Non-pigmented ciliary epithelial cell (primary cell): ENCODE measurements around the gene PCDHAC2.

Experiments
- DNase-seq: peaks from one replicate; pipeline ENCODE4 v3.0.0-alpha.2; 2010; ENCODE audit warnings: low read depth

Gene PCDHAC2, protein sequence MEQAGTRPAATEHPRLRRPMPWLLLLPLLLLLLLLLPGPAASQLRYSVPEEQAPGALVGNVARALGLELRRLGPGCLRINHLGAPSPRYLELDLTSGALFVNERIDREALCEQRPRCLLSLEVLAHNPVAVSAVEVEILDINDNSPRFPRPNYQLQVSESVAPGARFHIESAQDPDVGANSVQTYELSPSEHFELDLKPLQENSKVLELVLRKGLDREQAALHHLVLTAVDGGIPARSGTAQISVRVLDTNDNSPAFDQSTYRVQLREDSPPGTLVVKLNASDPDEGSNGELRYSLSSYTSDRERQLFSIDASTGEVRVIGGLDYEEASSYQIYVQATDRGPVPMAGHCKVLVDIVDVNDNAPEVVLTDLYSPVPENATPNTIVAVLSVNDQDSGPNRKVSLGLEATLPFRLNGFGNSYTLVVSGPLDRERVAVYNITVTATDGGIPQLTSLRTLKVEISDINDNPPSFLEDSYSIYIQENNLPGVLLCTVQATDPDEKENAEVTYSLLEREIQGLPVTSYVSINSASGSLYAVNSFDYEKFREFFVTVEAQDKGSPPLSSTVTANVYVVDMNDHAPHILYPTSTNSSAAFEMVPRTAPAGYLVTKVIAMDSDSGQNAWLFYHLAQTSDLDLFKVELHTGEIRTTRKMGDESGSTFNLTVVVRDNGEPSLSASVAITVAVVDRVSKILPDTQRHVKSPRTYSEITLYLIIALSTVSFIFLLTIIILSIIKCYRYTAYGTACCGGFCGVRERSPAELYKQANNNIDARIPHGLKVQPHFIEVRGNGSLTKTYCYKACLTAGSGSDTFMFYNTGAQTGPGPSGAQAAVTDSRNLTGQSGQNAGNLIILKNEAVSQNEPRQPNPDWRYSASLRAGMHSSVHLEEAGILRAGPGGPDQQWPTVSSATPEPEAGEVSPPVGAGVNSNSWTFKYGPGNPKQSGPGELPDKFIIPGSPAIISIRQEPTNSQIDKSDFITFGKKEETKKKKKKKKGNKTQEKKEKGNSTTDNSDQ

DNA sequence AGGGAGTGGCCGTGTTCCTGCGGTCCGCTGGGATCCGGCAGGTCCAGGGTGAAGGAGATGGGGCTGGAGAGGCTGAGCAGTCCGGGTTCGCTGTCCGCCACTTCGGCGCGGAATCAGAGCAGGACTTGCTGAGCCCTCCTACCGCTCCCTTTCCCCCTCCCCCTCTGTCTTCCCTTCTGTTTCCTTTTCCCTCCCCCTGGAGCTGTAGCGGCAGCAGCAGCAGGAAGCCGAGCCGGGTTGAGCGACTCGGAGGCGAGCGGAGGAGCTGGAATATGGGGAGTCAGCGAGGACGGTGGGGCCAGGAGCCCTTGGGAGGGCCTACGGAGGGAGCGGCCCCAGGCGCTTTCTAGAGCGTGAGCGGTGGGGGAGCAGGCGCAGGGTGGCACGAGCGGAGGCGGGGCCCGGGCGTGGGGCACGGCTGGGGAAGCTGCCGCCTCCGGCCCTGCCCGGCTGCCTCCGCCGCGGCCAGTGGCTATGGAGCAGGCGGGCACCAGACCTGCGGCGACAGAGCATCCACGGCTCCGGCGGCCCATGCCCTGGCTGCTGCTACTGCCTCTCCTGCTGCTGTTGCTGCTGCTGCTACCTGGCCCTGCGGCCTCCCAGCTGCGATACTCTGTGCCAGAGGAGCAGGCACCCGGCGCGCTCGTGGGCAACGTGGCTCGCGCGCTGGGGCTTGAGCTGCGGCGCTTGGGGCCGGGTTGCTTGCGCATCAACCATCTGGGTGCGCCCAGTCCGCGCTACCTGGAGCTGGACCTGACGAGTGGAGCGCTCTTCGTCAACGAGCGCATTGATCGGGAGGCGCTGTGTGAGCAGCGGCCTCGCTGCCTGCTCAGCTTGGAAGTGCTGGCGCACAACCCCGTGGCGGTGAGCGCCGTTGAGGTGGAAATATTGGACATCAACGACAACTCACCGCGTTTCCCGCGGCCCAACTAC lies at the start of gene PCDHAC2:
TSS of gene PCDHAC2 (plus strand) at position 184 of the 933 bp plus-strand sequence. CDS start at position 475, 291 bp downstream.
- no peak for DNase-seq

DNA sequence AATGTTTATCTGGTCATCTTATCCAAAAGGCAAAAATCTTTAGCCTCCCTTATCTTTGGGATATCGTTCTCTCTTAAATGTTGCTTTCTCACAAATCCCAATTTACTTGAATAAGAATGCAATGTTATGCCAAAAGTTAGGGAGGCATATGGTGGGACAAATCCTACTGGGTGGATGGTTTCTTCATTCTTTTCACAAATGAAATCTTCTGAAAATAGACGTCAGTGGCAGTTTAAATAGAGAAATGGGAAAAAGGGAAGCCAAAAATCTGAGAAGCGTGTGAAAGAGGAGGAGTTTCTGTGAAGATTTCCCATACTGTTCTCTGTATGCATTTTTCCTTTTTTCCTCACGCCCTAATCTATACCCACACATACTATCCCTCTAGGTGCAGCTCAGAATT lies 42.7 kb upstream of the PCDHAC2 start:
- DNase-seq: no peak

DNA sequence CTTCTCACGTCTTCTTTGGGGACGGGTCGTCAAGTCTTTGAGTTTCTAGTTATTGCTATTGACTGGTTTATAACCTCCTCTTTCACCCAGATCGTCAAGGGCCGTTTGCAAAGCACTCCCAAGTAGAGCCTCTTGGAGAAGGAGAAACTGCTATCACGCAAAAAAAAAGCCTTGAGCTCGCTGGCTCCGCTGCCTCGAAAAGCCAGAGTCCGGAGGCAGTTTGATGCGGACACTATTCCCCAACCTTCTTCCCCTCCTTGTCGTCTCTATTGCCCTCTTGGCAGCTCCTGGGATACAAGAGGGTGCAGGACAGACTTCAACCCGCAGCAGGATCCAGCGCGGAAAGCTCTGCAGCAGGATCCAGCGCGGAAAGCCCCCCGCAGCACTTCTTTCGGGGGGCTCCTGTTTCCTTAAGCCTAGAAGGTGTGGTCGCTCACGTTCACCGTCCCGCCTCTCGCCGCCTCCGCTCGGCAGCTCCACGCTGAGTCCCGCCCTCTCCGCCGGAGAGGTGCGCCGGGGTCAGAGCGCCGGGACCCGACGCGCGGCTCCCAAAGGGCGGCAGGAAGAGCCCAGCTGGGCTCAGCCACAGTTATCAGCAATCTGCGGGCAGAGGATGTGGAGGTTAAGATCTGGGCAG lies 40.4 kb upstream of the PCDHAC2 start, which contains the start of gene PCDHAC1:
TSS of gene PCDHAC1 (plus strand) at position 494 of the 637 bp plus-strand sequence. CDS start 594 bp downstream, outside the sequence.
- no peak for DNase-seq

DNA sequence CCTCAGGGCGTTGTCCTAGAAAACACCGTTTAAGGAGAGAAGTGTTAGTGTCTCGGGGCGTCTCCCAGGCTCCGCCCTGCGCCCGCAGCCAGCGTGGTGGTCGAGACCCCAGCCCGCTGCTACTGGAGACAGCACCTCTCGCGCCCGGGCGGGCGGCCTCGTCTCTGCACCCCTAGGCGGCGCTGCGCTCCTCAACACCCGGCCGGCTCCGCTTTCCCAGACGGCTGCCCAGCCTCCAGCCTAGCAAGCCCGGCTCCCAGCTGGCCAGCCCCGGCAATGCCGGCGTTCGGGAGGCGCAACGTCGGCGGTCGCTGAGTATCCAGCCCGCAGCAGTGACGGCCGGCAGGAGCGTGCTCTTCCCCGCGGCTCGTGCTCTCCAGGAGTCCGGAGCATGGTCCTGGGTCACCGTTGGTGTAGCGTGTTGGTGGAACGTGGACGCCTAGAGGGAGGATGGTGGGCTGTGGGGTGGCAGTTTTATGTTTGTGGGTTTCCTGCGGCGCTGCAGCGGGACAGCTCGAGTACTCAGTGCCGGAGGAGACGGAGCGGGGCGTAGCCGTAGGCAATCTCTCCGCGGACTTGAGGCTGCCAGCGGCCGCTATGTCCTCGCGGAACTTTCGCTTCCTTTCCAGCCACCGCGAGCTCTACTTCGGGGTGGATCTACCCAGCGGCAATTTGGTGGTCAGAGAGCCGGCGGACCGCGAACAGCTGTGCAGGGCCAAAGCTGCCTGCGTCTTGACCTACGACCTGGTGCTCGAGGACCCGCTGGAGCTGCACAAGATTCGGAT lies 39.6 kb upstream of the PCDHAC2 start:
- no peak for DNase-seq

DNA sequence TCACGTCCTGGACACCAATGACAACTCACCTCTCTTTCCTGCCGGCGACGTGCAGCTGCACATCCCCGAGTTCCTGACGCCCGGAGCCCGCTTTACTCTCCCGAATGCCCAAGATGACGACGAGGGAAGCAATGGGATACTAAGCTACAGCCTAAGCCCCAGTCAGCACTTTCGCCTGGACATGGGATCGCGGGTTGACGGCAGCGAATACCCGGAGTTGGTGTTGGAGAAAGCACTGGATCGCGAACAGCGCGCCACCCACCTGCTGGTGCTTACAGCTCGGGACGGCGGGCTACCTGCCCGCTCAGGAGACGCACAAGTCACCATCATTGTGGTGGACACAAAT lies 39.1 kb upstream of the PCDHAC2 start:
- no peak for DNase-seq

DNA sequence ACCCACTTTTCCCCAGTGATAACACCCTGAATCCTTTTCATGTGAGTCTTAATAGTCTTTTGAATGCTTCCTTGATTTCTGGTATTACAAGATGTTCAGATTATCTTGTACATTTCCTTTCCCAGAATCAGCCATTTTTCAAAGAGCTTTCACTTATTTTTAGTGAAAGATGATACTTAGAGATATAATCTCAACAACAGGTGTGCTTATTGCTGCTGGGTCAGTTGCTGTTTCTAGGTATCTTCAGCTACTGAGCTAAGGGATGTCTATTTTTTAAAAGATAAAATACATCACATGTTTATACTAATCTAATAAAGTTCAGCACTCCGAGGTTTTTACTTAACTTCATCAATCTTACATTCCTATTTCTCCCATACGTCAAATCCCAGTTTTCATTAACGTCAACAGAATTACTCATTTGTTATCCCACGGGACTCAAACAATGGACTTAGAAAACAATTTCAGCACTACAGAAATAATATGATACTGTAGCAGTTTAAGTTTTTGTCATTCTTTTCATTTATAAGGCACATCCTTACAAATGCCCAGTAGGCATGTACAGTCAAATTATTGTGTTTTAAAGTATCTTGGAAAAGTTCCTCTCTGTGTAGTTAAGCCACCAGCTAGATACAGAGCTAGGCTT lies 31.2 kb upstream of the PCDHAC2 start:
- no peak for DNase-seq

DNA sequence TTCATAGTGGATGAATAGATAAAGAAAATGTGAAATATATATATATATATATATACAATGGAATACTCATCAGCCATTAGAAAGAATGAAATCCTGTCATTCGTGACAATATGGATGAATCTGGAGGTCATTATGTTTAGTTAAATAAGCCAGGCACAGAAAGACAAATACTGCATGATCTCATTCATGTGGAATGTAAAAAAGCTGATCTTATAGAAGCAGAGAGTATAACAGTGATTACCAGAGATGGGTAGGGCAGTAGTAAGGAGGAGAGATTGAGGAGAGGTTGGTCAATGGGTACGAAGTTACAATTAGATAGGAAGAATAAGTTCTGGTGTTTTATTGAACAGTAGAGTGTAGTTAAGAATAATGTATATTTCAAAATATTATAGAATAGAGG lies 19.7 kb upstream of the PCDHAC2 start:
- DNase-seq: no peak

DNA sequence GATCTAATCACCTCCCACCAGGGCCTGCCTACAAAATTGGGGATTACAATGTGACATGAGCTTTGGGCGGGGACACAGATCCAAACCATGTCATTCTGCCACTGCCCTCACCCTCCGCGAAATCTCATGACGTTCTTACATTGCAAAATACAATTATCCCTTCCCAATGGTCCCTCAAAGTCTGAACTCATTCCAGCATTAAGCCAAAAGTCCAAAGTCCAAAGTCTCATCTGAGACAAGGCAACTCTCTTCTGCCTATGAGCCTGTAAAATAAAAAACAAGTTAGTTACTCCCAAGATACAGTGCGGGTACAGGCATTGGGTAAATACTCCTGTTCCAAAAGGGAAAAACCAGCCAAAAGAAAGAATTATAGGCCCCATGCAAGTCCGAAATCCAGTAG lies 14.6 kb upstream of the PCDHAC2 start:
- no peak for DNase-seq

DNA sequence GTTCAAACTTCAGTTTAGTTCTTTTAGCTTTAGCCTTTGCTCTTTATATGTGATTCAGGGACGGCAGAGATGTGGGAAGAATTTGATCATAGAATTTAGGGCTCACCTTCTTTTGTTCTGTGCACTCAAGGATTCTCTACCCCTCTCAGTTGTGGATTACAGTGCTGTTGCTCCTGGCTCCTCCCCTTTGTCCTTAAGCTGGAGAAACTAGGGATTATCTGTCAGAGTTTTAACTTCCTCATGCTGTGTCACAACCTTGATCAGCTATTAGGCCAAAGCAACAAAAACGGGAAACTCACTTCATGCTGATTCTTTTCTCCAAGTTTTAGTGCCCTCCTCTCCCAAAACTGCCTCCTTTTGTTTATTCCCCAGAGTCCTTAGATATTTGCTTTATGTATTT lies 13.0 kb upstream of the PCDHAC2 start:
- DNase-seq: no peak

DNA sequence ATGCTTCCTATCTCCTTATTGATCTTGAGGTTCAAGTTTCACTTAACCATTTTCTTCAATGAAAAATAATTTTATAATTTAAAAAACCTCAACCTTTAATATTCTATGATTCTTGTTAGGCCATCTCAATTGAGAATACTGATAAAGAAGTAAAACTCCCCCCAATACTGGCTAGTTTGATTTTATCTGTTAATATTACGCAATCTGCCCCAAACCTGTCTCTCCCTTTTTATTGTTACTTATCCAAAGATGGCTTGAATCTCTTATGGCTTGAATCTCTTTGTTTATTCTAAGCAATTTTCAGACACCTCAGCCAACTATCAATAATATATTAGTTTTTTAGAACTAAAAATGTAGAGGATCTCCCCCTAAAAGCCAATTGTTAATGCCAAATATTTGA lies 4.1 kb upstream of the PCDHAC2 start:
- DNase-seq: no peak

DNA sequence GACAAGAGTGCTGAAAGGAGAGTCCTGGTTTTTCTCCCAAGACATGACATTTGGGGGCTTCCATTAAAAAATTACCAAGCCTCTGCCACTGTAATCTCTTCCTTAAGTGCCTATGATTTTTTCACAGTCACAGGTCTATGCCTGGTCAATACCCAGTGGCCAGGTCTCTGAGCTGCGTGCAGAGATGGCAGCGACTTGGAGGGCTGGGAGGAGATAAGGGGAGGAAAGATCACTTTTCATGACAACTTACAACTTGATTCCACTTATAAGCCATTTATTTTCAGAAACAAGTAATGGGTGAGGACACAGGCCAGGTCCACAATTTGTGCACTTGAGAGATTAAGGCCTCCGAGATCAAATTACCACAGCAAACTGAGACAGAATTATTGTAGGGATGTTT lies 1.9 kb upstream of the PCDHAC2 start:
- no peak for DNase-seq

DNA sequence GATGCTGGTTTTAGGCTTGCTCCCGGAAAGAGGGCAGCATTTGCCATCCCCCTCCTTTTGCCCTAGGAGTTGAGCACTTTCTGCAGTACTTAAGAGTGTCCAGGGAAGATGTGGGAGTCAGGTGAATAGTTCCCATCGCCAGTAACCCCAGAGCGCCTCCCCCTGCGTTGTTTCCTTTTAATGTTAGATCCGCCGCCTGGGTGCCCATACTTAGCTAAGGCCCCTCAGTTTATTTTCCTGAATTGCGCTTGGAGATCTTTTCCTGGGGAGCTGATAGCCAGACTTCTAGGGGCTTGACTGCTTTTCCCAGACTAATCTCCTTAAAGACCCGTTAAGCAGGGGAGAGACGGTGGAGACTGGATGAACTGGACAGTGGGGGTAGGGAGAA lies 377 bp upstream of the PCDHAC2 start:
- no peak for DNase-seq

DNA sequence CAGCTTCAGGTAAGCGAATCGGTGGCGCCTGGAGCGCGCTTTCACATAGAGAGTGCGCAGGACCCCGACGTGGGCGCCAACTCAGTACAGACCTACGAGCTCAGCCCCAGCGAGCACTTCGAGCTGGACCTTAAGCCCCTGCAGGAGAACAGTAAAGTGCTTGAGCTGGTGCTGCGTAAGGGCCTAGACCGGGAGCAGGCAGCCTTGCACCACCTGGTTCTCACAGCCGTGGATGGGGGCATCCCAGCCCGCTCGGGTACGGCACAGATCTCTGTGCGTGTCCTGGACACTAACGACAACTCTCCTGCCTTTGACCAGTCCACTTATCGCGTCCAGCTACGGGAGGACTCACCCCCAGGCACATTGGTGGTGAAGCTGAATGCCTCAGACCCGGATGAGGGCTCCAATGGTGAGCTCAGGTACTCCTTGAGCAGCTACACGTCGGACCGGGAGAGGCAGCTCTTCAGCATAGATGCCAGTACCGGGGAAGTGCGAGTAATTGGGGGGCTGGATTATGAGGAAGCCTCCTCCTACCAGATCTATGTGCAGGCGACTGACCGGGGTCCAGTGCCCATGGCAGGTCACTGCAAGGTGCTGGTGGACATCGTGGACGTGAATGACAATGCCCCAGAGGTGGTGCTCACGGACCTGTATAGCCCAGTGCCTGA lies 1.1 kb downstream of the PCDHAC2 start:
- no peak for DNase-seq

DNA sequence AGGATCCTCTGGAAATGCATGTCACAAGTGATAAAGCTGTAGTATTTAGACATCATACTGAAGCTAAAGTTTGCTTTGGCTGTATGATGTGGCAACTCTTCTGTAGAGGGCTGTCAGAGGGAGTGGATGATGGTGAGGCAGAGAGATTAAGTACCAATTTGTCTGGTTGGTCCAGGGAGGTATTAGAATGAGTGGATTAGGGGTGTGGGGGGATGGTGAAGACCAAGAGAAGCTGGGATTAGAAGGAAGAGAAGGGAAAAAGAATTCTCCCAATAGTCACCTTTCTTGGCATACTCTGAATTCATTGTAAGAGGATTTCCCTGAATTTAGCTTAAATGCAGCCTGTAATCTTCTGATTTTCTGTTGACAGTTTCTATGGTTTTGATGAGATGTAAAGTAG lies 3.6 kb downstream of the PCDHAC2 start:
- DNase-seq: no peak

DNA sequence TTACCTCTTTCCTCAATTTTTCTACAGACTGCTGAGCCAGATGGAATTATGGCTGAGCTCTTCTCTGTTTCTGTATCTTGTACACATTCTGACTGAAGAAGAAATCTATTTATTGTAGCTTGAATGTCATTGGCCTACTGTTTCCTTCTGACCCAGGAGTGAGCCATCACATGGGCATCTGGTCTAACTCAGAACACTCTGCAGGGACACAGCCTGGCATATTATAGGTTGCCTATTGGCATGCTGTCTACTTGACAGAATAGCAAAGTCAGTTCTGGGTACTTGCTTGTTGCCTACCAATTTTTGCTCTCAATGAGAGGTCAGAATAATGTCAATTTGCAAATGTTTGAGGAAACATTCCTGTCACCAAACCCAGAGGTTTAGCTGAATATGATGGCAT lies 7.3 kb downstream of the PCDHAC2 start:
- DNase-seq: no peak

DNA sequence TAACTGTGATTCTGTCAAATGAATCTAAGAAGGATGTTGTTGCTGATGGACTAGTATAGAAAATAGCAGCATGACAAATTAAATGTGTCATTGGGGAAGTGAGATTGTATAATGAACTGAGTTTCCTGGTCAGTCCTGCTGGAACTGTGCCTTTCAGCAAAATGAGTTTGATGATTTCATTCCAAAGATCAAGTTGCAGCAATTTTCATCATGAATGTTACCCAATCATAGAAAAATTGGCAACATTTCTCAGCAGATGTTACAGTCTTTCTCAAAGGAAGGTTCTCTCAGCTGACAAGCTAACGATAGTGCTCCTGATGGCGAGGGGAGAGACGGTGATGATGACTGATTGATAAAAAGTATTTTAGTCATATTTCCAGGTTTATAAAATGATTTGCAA lies 10.7 kb downstream of the PCDHAC2 start:
- no peak for DNase-seq

DNA sequence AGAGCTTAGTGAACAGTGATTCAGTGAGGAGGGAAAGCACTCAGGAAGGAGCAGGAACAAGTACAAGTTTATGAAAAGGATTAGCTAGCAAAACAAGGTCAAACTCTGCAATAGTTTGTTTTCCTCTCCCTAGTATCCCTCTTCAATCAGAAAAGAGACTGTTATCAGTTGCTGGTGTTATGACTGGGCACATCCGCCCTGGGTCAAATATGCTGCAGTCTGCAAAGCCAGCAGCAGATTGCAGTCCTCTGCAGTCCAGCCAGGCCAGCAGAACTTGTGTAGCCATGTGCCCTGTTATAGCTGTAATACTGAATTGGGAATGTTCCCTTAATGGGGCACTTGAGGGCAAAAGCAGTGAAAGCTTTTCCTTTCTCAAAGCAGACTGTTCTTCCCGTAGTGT lies 12.0 kb downstream of the PCDHAC2 start:
- no peak for DNase-seq

DNA sequence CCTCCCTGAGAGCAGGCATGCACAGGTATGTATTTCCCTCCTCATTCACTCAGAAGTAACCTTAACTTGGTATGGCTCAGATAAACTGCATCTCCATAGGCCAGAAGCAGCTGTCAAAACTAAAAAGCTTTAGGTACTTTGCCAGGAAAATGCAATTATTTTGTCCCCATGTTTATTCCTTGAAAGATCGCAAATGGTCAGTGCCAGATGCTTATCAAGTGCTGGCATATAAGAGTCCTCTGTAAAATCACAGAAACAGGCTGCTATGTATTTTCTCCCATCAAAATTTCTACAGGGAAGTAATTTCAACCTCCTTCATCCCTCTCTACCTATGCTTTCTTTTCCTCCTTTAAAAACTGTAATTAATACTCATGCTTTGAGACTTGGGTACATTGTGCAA lies 12.7 kb downstream of the PCDHAC2 start:
- no peak for DNase-seq

DNA sequence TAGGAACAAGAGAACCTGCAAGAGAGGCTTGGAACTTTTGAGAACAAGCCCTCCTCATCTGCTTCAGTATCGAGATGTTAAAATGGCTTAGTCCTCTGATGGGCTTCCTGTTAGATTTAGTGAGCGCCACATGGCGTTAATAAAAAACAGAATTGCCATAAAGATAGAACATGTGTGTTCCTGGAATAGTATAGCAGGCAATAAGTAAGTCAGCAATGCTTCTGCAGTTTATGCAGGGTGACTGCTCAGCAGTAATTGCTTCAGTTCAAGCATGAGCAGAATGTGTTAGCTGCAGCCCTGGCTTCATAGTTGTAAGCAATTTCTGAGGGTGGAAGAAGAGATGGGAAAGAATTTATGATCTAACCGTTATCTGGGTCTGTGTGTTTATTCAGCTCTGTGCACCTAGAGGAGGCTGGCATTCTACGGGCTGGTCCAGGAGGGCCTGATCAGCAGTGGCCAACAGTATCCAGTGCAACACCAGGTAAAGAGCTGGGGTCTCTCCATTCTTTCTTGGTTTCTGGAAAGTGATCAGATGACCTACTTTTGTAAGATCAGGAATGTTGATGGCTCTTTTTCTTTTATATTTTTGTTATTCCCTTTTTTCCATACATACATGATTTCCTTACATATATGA lies 15.9 kb downstream of the PCDHAC2 start:
- DNase-seq: no peak
